Measurements from ENCODE around the gene PCNP. TPM values are rescaled to one million over a fixed set of nuclear protein-coding genes. Genes with fewer than 3 reads are reported as not detected.

PCNP gene
- total and polyA plus RNA-seq, 9 of the 15 experiments (the other 6 are each of a cell fraction or from before 2014, with no cell fraction given) = 54.3 to 170 (median 150) TPM

DNA sequence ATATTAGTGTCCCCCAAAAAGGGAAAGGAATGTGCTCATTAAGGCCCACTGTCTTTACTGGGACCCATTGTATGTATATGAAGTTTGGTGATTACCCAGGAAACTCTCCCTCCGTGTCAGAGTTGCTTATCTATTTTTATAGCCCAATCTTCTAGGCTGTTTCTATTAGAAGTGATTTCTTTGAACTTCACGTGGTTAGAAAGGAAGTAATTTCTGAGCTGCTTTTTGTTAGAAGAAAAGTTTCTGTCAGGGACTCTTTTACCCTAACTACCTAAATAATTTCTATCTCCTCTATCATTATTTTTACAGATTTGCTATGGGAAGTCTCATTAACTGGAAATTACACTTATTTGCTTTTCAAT lies 43.3 kb upstream of the PCNP start:
- H3K9me3 ChIP-seq (replicated peaks; ENCODE audit: control insufficient read depth, insufficient read depth, low read depth, low read length) = 0 out of 2 replicates have a peak, but pooled peaks cover 2% of the 10 kb centered on the region
- ATAC-seq = peak; percentile 5; the same call in 2 of the 3 replicates
- BruUV-seq (replicated peaks) = no TSS peak
- no peaks in the 10 kb centered on the region for H3K27me3 ChIP-seq (ENCODE audit: control insufficient read depth in 2 of 2, insufficient read depth in 2 of 2, low read length in 2 of 2)
- H3K4me2 ChIP-seq (ENCODE audit: insufficient read depth, low read length) = peak overlapping the region; percentile 64
- in situ Hi-C loops (cut with MboI) (no loop called here), intact Hi-C loops (cut with micrococcal nuclease) (loop anchor here (2.0 kb wide), 1 partner anchor 18 kb away; the partner anchor contains the start of gene SENP7)
- peak overlapping the region in 1 of 2 experiments; percentile 6; a peak in 1 of 4 replicates for H3K9ac ChIP-seq (ENCODE audit: insufficient read depth in 1 of 2, low read depth in 2 of 2, low read length in 2 of 2)
- no peak overlapping the region for H3K4me3 ChIP-seq
- peaks cover 10 to 57% of the 10 kb centered on the region in 2 experiments for H3K4me1 ChIP-seq (replicated peaks in 1 of 2; ENCODE audit: control insufficient read depth in 2 of 2, insufficient read depth in 2 of 2, low read length in 2 of 2)
- 7% methylated on average over 2 of the region's 2 CpGs for WGBS (ENCODE audit: insufficient coverage, low coverage, missing lambda C conversion rate)
- no peaks in the 10 kb centered on the region for H3K9me1 ChIP-seq (ENCODE audit: control insufficient read depth, insufficient read depth, low read length)
- peak overlapping the region; percentile 44; the same call in 1 of the 2 replicates for H2AFZ ChIP-seq (ENCODE audit: low read depth, low read length)
- peak overlapping the region; percentile 51 for H3K27ac ChIP-seq (ENCODE audit: extremely low read depth, low read depth, low read length)
- no peaks in the 10 kb centered on the region for H4K20me1 ChIP-seq (replicated peaks; ENCODE audit: control insufficient read depth, insufficient read depth, low read length)
- DNase-seq (ENCODE audit: extremely low read depth in 1 of 4, low spot score in 3 of 4) = no peak
- FAIRE-seq = no peak
- ChIA-PET CTCF (ENCODE audit: low intra/inter-chr PET ratio) (no interaction called here), POLR2A (interaction anchor here (1.3 to 1.4 kb wide), 3 partner anchors 9 to 18 kb away, joined by 3 to 8 read pairs (median 6); partner anchors contain the start of gene SENP7)
- H3K36me3 ChIP-seq (ENCODE audit: control insufficient read depth, insufficient read depth, low read length) = no peaks in the 10 kb centered on the region
- H3K79me2 ChIP-seq (ENCODE audit: control insufficient read depth, insufficient read depth, low read length) = no peaks in the 10 kb centered on the region
- TF ChIP-seq, protein P1, sequence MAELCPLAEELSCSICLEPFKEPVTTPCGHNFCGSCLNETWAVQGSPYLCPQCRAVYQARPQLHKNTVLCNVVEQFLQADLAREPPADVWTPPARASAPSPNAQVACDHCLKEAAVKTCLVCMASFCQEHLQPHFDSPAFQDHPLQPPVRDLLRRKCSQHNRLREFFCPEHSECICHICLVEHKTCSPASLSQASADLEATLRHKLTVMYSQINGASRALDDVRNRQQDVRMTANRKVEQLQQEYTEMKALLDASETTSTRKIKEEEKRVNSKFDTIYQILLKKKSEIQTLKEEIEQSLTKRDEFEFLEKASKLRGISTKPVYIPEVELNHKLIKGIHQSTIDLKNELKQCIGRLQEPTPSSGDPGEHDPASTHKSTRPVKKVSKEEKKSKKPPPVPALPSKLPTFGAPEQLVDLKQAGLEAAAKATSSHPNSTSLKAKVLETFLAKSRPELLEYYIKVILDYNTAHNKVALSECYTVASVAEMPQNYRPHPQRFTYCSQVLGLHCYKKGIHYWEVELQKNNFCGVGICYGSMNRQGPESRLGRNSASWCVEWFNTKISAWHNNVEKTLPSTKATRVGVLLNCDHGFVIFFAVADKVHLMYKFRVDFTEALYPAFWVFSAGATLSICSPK (IDR thresholded peaks at IDR 0.05; ENCODE audit: borderline replicate concordance) = no peak
- TF ChIP-seq PHF8 (IDR thresholded peaks at IDR 0.05; ENCODE audit: borderline replicate concordance, low read length) (no peak), ZKSCAN8 (CRISPR knock-in tag; IDR thresholded peaks at IDR 0.05) (no peak), POLR2A (conservative IDR thresholded peaks at IDR 0.05) (no peak), ADNP (tag; IDR thresholded peaks at IDR 0.05) (no peak), RB1 (IDR thresholded peaks at IDR 0.05; ENCODE audit: low read depth) (no peak), NFXL1 (CRISPR knock-in tag; IDR thresholded peaks at IDR 0.05) (no peak), BCL6 (CRISPR knock-in tag; IDR thresholded peaks at IDR 0.05) (no peak)
- TF ChIP-seq, protein P2, sequence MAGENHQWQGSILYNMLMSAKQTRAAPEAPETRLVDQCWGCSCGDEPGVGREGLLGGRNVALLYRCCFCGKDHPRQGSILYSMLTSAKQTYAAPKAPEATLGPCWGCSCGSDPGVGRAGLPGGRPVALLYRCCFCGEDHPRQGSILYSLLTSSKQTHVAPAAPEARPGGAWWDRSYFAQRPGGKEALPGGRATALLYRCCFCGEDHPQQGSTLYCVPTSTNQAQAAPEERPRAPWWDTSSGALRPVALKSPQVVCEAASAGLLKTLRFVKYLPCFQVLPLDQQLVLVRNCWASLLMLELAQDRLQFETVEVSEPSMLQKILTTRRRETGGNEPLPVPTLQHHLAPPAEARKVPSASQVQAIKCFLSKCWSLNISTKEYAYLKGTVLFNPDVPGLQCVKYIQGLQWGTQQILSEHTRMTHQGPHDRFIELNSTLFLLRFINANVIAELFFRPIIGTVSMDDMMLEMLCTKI (IDR thresholded peaks at IDR 0.05; ENCODE audit: partially characterized antibody) = no peak
- TF ChIP-seq, protein P3, sequence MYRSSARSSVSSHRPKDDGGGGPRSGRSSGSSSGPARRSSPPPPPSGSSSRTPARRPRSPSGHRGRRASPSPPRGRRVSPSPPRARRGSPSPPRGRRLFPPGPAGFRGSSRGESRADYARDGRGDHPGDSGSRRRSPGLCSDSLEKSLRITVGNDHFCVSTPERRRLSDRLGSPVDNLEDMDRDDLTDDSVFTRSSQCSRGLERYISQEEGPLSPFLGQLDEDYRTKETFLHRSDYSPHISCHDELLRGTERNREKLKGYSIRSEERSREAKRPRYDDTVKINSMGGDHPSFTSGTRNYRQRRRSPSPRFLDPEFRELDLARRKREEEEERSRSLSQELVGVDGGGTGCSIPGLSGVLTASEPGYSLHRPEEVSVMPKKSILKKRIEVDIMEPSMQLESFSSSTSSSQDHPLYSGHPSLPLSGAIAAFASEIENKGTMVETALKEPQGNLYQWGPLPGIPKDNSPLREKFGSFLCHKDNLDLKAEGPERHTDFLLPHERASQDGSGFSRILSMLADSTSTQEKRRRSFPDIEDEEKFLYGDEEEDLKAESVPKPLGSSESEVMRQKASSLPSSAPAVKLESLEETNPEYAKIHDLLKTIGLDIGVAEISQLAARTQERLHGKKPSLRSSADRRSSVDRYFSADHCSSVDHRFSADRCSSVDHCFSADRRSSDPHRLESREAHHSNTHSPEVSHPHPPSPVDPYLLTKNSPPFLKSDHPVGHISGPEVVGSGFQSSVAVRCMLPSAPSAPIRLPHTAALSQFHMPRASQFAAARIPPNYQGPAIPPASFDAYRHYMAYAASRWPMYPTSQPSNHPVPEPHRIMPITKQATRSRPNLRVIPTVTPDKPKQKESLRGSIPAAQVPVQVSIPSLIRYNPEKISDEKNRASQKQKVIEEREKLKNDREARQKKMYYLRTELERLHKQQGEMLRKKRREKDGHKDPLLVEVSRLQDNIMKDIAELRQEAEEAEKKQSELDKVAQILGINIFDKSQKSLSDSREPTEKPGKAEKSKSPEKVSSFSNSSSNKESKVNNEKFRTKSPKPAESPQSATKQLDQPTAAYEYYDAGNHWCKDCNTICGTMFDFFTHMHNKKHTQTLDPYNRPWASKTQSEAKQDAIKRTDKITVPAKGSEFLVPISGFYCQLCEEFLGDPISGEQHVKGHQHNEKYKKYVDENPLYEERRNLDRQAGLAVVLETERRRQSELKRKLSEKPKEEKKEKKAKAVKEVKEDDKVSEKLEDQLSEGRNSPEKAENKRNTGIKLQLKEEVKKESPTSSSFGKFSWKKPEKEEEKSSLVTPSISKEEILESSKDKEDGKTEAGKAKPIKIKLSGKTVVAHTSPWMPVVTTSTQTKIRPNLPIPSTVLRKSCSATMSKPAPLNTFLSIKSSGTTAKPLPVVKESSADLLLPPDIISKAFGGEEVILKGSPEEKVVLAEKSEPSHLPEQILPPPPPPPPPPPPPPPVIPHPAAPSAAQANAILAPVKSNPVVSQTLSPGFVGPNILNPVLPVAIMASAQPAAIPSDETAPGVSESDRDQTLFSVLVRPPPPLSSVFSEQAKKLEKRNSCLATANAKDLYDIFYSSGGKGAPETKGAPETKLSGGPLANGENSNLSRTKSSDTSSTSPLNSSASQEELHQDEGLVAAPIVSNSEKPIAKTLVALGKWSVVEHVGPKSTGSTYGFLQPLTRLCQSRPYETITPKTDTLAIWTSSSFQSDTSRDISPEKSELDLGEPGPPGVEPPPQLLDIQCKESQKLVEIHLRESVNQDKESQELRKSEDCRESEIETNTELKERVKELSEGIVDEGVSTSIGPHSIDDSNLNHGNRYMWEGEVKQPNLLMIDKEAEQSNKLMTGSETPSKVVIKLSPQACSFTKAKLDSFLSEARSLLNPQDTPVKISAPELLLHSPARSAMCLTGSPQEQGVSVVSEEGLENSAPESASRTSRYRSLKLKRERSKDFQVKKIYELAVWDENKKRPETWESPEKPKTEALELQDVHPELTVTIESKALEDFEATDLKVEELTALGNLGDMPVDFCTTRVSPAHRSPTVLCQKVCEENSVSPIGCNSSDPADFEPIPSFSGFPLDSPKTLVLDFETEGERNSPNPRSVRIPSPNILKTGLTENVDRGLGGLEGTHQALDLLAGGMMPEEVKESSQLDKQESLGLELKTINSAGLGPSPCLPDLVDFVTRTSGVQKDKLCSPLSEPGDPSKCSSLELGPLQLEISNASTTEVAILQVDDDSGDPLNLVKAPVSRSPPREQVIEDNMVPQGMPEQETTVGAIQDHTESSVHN (IDR thresholded peaks at IDR 0.05; ENCODE audit: borderline replicate concordance in 1 of 2, low read depth in 1 of 2) = no peak
- TF ChIP-seq, protein P4, sequence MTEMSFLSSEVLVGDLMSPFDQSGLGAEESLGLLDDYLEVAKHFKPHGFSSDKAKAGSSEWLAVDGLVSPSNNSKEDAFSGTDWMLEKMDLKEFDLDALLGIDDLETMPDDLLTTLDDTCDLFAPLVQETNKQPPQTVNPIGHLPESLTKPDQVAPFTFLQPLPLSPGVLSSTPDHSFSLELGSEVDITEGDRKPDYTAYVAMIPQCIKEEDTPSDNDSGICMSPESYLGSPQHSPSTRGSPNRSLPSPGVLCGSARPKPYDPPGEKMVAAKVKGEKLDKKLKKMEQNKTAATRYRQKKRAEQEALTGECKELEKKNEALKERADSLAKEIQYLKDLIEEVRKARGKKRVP (CRISPR knock-in tag; IDR thresholded peaks at IDR 0.05) = no peak

Data from K562 (cell line).